ENCODE measurements around the gene BCL11B. TPM values are rescaled to one million over a fixed set of nuclear protein-coding genes. Genes with fewer than 3 reads are reported as not detected.
A peak's percentile ranks its signal among the peaks of the same experiment; 100 is the strongest.

Gene BCL11B
- total RNA-seq, 1 experiment from 2014 or later = 80.6 TPM

DNA sequence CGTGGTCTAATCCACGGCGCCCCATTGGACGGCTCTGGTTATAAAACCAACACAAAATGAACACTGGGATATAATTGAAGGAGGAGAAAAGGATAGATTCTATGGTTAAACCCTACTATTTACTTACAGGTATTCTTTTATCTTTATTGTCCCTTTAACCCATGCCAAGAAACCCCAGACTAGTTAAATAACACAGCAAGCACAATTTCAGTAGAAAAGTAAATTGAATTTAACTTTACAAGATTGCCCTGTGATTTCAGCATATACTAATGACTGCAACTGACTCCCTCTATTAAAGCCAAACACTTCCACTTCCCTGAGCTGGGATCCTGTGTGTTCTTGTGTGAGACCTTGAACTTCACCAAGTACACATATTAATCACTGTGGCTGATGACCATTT, 45.3 kb downstream of the BCL11B start:
- Histone ChIP-seq H3K4me1 (ENCODE audit: insufficient read depth, low read length, poor library complexity, severe bottlenecking) (peaks cover 60% of the 10 kb centered on the region), H3K4me3 (ENCODE audit: low read depth, low read length, poor library complexity, severe bottlenecking) (no peak overlapping the region), H3K27me3 (replicated peaks; ENCODE audit: insufficient read depth, low read depth, low read length, poor library complexity) (no peaks in the 10 kb centered on the region), H3K36me3 (ENCODE audit: insufficient read depth, low read length, poor library complexity, severe bottlenecking) (peaks cover 84% of the 10 kb centered on the region), H3K27ac (ENCODE audit: low read depth, low read length, poor library complexity, severe bottlenecking) (peak overlapping the region; percentile 48), H3K9me3 (ENCODE audit: low read depth, low read length, poor library complexity, severe bottlenecking) (no peaks in the 10 kb centered on the region)
- POLR2A ChIA-PET (ENCODE audit: low non-redundant PET) = no interaction called here
- no TSS peak for BruUV-seq (replicated peaks)
- CTCF ChIA-PET = interaction anchor here (1.1 kb wide), 1 partner anchor 38 kb away, joined by 3 read pairs; no protein-coding TSS in a partner anchor
- intact Hi-C loops (cut with micrococcal nuclease; ENCODE audit: unreplicated experiment) = no loop called here
- DNase-seq (ENCODE audit: low spot score) = no peak
- TF ChIP-seq, protein P1, sequence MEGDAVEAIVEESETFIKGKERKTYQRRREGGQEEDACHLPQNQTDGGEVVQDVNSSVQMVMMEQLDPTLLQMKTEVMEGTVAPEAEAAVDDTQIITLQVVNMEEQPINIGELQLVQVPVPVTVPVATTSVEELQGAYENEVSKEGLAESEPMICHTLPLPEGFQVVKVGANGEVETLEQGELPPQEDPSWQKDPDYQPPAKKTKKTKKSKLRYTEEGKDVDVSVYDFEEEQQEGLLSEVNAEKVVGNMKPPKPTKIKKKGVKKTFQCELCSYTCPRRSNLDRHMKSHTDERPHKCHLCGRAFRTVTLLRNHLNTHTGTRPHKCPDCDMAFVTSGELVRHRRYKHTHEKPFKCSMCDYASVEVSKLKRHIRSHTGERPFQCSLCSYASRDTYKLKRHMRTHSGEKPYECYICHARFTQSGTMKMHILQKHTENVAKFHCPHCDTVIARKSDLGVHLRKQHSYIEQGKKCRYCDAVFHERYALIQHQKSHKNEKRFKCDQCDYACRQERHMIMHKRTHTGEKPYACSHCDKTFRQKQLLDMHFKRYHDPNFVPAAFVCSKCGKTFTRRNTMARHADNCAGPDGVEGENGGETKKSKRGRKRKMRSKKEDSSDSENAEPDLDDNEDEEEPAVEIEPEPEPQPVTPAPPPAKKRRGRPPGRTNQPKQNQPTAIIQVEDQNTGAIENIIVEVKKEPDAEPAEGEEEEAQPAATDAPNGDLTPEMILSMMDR (conservative IDR thresholded peaks at IDR 0.05; ENCODE audit: low read depth, low read length) = no peak
- no peak for TF ChIP-seq EZH2 (IDR thresholded peaks at IDR 0.05; ENCODE audit: borderline replicate concordance, low read depth, low read length, poor library complexity, severe bottlenecking)

DNA sequence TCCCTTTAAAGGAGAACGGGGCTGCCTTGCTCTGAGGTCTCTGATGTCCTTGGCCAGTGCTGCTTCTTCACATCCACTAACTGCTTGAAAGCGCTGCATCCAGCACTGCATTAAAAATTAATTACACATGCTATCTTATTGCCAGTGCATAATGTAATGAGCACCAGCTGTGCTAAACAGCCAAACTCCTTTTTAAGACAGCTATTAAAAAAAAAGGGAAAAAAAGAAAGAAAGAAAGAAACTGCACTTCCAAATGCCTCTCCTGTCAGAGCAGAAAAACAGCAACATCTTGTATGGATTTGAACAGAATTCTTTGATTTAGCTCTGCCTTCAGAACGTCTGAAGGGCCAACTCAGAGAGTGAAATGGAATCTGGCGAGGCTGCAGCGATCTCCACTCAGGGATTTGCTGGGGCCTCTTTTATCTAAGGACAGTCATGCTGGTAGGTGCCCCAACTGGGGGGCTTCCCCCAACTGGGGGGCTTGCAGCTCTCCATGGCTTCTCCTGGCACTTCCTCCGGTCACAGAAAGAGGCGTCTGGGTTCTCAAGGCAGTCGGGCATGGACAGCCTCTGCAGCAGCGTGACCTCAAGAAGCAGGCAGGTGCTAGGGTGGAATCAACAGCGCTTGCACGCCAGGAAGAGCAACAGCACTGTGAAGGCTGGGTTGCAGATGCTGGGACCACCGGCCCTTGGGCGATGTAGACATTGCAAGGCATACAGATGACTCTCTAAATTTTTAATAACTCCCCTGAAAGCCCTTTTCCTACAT, 46.4 kb downstream of the BCL11B start:
- Histone ChIP-seq H3K27me3 (replicated peaks; ENCODE audit: insufficient read depth, low read depth, low read length, poor library complexity) (no peaks in the 10 kb centered on the region), H3K9me3 (ENCODE audit: low read depth, low read length, poor library complexity, severe bottlenecking) (no peaks in the 10 kb centered on the region), H3K4me1 (ENCODE audit: insufficient read depth, low read length, poor library complexity, severe bottlenecking) (peaks cover 49% of the 10 kb centered on the region), H3K36me3 (ENCODE audit: insufficient read depth, low read length, poor library complexity, severe bottlenecking) (peaks cover 84% of the 10 kb centered on the region), H3K27ac (ENCODE audit: low read depth, low read length, poor library complexity, severe bottlenecking) (peak overlapping the region; percentile 48), H3K4me3 (ENCODE audit: low read depth, low read length, poor library complexity, severe bottlenecking) (no peak overlapping the region)
- no peak for TF ChIP-seq EZH2 (IDR thresholded peaks at IDR 0.05; ENCODE audit: borderline replicate concordance, low read depth, low read length, poor library complexity, severe bottlenecking)
- TF ChIP-seq, protein P1 (conservative IDR thresholded peaks at IDR 0.05; ENCODE audit: low read depth, low read length) = no peak
- POLR2A ChIA-PET (ENCODE audit: low non-redundant PET) = no interaction called here
- CTCF ChIA-PET = interaction anchor here (0.6 to 1.1 kb wide), 2 partner anchors 24 to 37 kb away, joined by 3 read pairs; no protein-coding TSS in a partner anchor
- no peak for DNase-seq (ENCODE audit: low spot score)
- no TSS peak for BruUV-seq (replicated peaks)
- intact Hi-C loops (cut with micrococcal nuclease; ENCODE audit: unreplicated experiment) = no loop called here

DNA sequence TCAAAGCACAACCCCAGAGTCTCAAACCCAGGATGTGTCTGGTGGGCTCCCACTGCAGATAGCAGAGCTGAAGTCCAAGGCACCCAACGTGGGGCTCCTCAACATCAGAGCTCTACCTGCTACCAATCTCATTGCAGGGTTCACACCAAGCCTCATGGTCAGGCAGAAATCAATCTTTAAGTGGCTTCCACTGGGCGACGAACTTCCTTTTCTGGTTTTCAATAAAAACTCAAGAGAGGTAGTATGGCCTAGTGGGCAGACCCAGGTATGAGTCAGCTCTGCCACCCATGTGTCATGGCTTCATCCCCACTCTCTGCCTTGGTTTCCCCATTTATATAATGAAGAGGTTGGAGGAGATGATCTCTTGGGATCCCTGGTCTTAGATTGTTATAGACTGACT, 47.0 kb downstream of the BCL11B start:
- Histone ChIP-seq H3K36me3 (ENCODE audit: insufficient read depth, low read length, poor library complexity, severe bottlenecking) (peaks cover 78% of the 10 kb centered on the region), H3K4me1 (ENCODE audit: insufficient read depth, low read length, poor library complexity, severe bottlenecking) (peaks cover 43% of the 10 kb centered on the region), H3K27ac (ENCODE audit: low read depth, low read length, poor library complexity, severe bottlenecking) (no peak overlapping the region), H3K27me3 (replicated peaks; ENCODE audit: insufficient read depth, low read depth, low read length, poor library complexity) (no peaks in the 10 kb centered on the region), H3K9me3 (ENCODE audit: low read depth, low read length, poor library complexity, severe bottlenecking) (no peaks in the 10 kb centered on the region), H3K4me3 (ENCODE audit: low read depth, low read length, poor library complexity, severe bottlenecking) (no peak overlapping the region)
- DNase-seq (ENCODE audit: low spot score) = no peak
- TF ChIP-seq, protein P1 (conservative IDR thresholded peaks at IDR 0.05; ENCODE audit: low read depth, low read length) = no peak
- TF ChIP-seq EZH2 (IDR thresholded peaks at IDR 0.05; ENCODE audit: borderline replicate concordance, low read depth, low read length, poor library complexity, severe bottlenecking) = no peak
- POLR2A ChIA-PET (ENCODE audit: low non-redundant PET) = no interaction called here
- CTCF ChIA-PET = interaction anchor here (0.6 kb wide), 1 partner anchor 23 kb away, joined by 3 read pairs; no protein-coding TSS in a partner anchor
- intact Hi-C loops (cut with micrococcal nuclease; ENCODE audit: unreplicated experiment) = no loop called here
- no TSS peak for BruUV-seq (replicated peaks)

Data from A673 (cell line).